KOPT-K1 (cell line): ENCODE data around the gene MTHFD1L.
A peak's percentile ranks its signal among the peaks of the same experiment; 100 is the strongest.
"Not testable (repeated sequence)": the region's sequence is repeated elsewhere in the genome, so short reads cannot be mapped to it uniquely, and the experiment has no call there.

ENCODE experiments used
- H3K27ac ChIP-seq: fragments of 200-600 bp; sonication (generic); 2 replicates; pipeline ENCODE4 v1.5.1; 2016; ENCODE audit warnings: antibody characterized with exemption, mild to moderate bottlenecking, low read depth, low read length; ENCODE audit not compliant: poor library complexity, severe bottlenecking
- H3K36me3 ChIP-seq: fragments of 200-600 bp; sonication (generic); 2 replicates; pipeline ENCODE4 v1.5.1; 2017; ENCODE audit warnings: antibody characterized with exemption, mild to moderate bottlenecking, low read length, moderate library complexity; ENCODE audit not compliant: insufficient read depth
- H3K9me3 ChIP-seq: fragments of 200-600 bp; sonication (generic); 2 replicates; pipeline ENCODE4 v1.5.1; 2017; ENCODE audit warnings: antibody characterized with exemption, low read length, mild to moderate bottlenecking; ENCODE audit not compliant: insufficient read depth, poor library complexity, severe bottlenecking

The MTHFD1L gene

GRCh38 chr6:150857062-150857944, 8.2 kb upstream of the MTHFD1L start:
- no peaks in the 10 kb centered on the region for H3K36me3 ChIP-seq
- no peaks in the 10 kb centered on the region for H3K9me3 ChIP-seq
- no peak overlapping the region for H3K27ac ChIP-seq

GRCh38 chr6:150857945-150858308, 7.6 kb upstream of the MTHFD1L start:
- Histone ChIP-seq H3K9me3 (no peaks in the 10 kb centered on the region), H3K27ac (no peak overlapping the region), H3K36me3 (no peaks in the 10 kb centered on the region)

GRCh38 chr6:150861448-150862168, 3.9 kb upstream of the MTHFD1L start:
- H3K27ac ChIP-seq = not testable (repeated sequence)

GRCh38 chr6:150863213-150863928, 2.1 kb upstream of the MTHFD1L start:
- Histone ChIP-seq H3K9me3 (no peaks in the 10 kb centered on the region), H3K36me3 (no peaks in the 10 kb centered on the region; the same call in 1 of the 2 replicates), H3K27ac (no peak overlapping the region)

More at GRCh38 chr6:150861448-150862168, 3.9 kb upstream of the MTHFD1L start:
- not testable (repeated sequence) for H3K9me3 ChIP-seq, H3K36me3 ChIP-seq

GRCh38 chr6:150865043-150865405, 478 bp upstream of the MTHFD1L start:
- Histone ChIP-seq H3K36me3 (no peaks in the 10 kb centered on the region; the same call in 1 of the 2 replicates), H3K27ac (peak overlapping the region; percentile 75), H3K9me3 (no peaks in the 10 kb centered on the region)

GRCh38 chr6:150866147-150866990, 867 bp downstream of the MTHFD1L start:
- Histone ChIP-seq H3K36me3 (no peaks in the 10 kb centered on the region; the same call in 1 of the 2 replicates), H3K27ac (peak overlapping the region; percentile 75), H3K9me3 (no peaks in the 10 kb centered on the region)

GRCh38 chr6:150866991-150867501, 1.5 kb downstream of the MTHFD1L start:
- Histone ChIP-seq H3K36me3 (no peaks in the 10 kb centered on the region; the same call in 1 of the 2 replicates), H3K27ac (peak overlapping the region; percentile 75)

GRCh38 chr6:150868759-150869158, 3.3 kb downstream of the MTHFD1L start:
- Histone ChIP-seq H3K27ac (no peak overlapping the region), H3K36me3 (peaks cover 4% of the 10 kb centered on the region; the same call in 1 of the 2 replicates), H3K9me3 (no peaks in the 10 kb centered on the region)

More at GRCh38 chr6:150866991-150867501, 1.5 kb downstream of the MTHFD1L start:
- H3K9me3 ChIP-seq = no peaks in the 10 kb centered on the region

- Histone ChIP-seq H3K9me3 (no peaks in the 10 kb centered on the region), H3K27ac (no peak overlapping the region), H3K36me3 (peaks cover 38% of the 10 kb centered on the region)
Measured at GRCh38 chr6:150874179-150874578, 8.7 kb downstream of the MTHFD1L start.

GRCh38 chr6:150875841-150876240, 10.3 kb downstream of the MTHFD1L start:
- peaks cover 55% of the 10 kb centered on the region for H3K36me3 ChIP-seq
- no peak overlapping the region for H3K27ac ChIP-seq
- H3K9me3 ChIP-seq = no peaks in the 10 kb centered on the region

- no peak overlapping the region for H3K27ac ChIP-seq
- no peaks in the 10 kb centered on the region for H3K9me3 ChIP-seq
- H3K36me3 ChIP-seq = peaks cover 63% of the 10 kb centered on the region
Measured at GRCh38 chr6:150876598-150876997, 11.1 kb downstream of the MTHFD1L start.

GRCh38 chr6:150877928-150878327, 12.4 kb downstream of the MTHFD1L start:
- peaks cover 70% of the 10 kb centered on the region for H3K36me3 ChIP-seq
- no peaks in the 10 kb centered on the region for H3K9me3 ChIP-seq
- H3K27ac ChIP-seq = no peak overlapping the region

- H3K36me3 ChIP-seq = peaks cover 77% of the 10 kb centered on the region
- H3K27ac ChIP-seq = no peak overlapping the region
- no peaks in the 10 kb centered on the region for H3K9me3 ChIP-seq
Measured at GRCh38 chr6:150878347-150879213, 13.1 kb downstream of the MTHFD1L start.
